Stimulated activated CD4-positive, alpha-beta T cell treated with anti-CD3 and anti-CD28 coated beads, Interleukin-4, amount 100 ng/mL, for 4 hours (primary cell): ENCODE measurements around the gene ADK.
"Not testable (repeated sequence)": the region's sequence is repeated elsewhere in the genome, so short reads cannot be mapped to it uniquely, and the experiment has no call there.

Experiments used
- DNase-seq, 2 experiments: peaks; one replicate each; pipeline ENCODE4 v3.0.0-alpha.2; 2020

The ADK gene

DNA sequence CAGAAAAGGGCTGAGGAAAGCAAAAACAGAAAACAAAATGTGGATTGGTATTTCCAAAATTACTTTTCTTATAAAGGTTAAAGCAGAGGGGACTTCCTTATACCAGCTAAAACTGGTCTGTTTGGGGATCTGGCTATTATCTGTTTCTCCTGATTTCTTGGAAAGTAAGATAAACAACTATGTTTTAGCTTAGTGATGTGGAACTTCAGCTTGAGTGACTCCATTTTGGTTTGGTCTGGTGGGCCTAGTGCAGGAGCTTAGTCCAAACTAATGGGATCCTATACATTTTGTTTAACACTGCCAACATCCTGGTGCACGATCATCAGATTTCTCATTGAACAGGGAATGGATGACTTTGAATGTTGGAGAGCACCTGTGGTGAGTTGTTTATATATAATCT lies 283.5 kb downstream of the ADK start:
- no peak for DNase-seq

DNA sequence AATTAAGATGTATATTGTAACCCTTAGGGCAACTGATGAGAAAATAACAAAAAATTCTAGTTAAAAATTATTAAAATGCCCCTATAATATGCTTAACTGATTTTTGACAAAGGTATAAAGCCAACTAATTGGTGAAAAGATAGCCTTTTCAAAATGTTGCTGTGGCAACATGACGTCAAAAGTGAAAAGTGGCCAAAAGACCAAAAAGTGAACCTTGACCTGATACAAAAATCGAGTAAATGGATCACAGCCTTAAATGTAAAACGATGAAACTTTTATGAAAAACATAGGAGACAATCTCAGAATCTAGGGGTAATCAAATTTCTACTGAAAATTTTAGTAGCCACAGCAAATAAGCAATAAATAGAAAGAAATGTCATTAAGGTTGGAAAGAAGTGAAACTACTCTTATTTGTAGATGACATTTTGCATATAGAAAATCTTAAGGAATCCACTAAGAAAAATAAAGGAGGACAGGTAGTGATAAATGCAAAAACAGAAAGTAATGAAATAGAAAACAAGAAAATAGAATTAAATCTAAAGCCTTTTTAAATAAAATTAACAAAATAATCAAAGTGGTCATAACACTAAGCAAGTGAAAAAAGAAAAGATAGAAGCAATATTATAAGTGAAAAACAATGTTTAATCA lies 285.6 kb downstream of the ADK start:
- DNase-seq, result no peak

DNA sequence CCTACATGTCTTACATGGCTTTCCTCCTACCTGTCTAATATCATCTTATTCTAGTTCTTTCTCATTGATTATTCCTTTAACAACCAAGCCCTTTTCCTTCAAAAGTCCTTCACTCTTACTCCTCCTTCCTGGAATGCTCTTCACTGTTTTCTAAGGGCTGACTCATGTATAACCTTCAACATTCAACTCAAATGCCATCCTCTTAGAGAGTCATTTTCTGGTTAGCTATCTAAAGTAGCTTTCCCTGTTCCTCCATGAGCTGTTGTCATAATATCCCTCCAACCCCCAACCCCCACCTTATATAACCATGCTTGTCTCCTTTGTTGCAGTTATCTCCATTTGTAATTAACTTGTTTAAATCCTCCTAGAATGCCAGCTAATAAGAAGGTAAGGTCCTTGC lies 286.8 kb downstream of the ADK start:
- DNase-seq, result no peak

DNA sequence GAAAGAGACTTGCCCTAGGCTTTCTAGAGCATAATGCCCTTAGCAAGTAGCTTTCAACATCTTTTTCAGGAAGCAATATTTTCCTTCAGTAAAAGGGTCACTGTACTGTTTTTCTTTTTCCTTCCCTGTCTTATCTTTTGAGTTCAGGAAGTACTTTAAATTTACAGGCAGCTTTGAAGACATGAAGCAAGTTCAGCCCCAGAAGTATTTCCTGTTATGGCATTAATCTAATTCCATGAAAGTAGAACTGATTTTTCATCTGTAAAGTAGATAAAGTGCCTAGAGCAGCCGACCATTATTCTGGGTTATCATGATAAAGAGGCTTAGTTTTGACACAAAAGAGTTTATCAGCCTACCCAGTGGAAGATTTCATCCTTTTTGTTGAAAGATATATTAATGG lies 288.2 kb downstream of the ADK start:
- no peak for DNase-seq

DNA sequence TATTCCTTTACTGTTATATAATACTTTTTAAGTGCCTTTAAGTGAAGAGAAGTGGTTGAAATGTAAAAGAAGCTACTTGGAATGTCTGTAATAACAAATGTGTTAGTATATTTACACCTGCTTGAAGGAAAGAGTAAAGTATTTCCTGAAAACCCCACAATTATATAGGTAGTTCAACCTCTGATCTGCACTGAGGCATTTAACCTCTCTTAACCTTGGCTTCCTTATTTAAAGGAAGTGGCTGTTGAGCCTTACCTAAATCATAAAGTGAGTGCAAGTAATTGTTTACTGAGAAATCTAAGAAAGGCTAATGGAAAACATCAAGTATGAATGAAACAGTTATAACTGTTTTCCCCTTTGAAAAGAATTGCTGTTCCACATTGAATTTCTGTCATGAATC lies 294.5 kb downstream of the ADK start:
- no peak for DNase-seq

DNA sequence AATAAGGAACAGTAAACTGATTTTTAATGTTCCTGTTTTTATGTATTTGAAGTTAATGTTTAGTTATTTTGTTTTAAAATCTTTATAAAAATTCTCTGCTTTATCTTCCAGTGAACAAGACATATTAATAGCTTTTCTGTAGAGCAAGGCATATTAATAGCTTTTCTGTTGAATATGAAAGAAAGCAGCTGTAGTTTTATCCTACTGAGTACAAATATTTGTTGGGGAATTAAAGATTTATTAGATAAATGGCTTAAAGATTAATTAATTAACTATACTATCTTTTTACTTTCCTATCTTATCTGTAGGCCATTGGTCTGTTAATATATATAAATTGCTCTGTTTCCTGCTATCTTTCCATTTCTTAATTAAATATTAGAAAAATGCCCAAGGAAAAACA lies 299.6 kb downstream of the ADK start:
- no peak for DNase-seq

DNA sequence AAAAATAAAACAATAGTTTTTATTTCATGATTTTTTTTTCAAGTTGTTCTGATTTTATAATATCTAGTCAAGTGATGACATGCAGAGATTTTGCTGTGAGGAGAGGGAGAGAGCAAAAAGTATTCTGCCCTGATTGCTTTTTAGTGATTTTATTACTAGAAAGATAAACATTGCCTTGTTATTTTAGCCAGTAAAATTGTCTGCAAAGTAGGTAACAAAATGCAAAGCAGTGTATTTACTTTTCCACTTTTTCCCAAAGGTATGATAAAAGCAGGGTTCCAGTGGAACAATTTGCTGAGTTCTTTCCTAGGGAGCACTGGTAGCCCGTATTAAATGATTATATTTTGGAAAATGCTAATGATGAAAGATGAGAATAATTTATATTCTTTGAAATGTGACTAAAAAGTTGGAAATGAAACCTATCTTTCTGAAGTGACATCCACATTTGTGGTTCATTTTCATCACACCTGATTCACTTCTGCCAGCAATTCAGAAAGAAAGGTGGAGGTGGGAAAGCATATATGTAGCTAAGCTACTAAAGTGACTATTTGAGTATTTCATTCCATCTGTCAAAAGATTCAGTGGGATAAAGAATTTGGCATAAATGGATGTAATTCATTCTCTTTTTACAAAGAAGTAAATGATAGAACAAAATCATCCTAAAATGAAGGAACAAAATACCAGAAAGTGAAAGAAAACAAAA lies 300.3 kb downstream of the ADK start:
- no peak for DNase-seq

DNA sequence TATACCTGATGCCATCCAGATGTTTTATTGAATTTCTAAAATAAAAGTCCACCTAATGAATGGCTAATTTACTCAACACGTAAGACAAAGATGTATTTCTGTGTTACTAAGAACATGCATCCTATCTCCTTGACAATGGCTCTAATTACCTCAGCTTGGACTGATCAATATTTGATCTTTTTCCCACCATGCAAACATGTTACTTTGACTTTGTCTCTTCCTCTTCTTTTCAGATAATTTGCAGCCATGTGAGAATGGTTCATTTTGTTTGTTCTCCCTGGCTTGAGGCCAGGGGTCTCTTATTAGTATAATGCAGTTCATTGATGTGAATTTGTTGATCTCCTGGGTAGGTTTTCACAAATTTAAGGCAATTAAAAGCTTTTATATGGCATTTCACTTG lies 302.1 kb downstream of the ADK start:
- DNase-seq, result no peak

DNA sequence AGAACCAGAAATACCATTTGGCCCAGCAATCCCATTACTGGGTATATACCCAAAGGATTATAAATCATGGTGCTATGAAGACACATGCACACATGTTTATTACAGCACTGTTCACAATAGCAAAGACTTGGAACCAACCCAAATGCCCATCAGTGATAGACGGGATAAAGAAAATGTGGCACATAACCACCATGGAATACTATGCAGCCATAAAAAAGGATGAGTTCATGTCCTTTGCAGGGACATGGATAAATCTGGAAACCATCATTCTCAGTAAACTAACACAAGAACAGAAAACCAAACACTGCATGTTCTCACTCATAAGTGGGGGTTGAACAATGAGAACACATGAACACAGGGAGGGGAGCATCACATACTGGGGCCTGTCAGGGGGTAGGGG lies 306.5 kb downstream of the ADK start:
- DNase-seq, result not testable (repeated sequence)

DNA sequence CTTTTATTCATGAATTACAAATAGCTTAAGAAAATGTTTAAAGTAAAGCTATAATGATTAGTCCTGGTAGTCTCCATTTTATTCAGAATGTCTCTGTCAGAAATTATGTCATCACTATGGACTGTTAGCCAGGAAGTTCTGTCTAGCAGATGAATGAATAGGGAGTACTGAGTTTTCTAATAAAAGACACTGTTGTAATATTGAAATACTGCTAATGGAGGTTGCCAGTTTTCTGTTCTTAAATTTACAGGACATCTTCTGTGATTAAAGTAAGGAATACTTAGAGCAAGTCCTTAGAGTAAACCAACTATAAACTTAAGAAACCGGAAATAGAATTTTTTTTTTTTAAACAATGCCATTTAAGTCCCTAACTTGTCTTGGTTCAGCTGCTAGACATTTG lies 309.8 kb downstream of the ADK start:
- no peak for DNase-seq

DNA sequence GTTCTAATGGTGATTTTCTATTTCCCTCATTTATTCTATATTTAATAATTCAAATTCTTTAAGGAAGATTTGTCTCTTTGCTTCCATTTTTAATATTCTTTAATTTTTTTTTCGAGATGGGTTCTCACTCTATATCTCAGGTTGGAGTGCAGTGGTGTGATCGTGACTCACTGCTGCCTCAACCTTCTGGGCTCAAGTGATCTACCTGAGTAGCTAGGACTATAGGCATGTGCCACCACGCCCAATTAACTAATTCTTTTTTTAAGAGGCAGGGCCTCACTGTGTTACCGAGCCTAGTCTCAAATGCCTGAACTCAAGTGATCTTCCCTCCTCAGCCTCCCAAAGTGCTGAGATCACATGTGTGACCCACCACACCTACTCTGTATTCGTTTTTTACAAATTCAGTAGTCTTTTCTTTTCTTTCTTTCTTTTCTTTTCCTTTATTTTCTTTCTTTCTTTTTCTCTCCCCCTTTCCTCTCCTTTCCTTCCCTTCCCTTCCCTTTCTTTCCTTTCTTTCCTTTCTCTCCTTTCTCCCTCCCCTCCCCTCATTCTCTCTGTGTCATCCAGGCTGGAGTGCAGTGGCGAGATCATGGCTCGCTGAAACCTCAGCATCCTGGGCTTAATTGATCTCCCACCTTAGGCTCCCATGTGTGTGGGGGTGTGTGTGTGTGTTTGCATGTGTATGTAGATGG lies 323.1 kb downstream of the ADK start:
- DNase-seq, result no peak

DNA sequence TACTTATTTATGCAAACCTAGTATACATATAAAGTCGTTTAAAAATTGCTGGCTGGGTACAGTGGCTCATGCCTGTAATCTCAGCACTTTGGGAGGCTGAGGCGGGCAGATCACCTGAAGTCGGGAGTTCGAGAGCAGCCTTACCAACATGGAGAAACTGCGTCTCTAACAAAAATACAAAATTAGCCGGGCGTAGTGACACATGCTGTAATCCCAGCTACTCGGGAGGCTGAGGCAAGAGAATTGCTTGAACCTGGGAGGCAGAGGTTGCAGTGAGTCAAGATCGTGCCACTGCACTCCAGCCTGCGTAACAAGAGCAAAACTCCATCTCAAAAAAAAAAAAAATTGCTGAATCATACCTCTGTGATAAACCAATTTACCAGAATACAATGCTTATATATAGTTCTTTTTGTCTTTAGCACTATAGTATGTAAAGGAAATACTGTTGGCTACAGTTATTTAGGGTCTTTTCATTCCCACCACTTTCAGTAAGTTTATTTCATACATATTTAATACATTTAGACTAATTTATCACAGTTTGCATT lies 325.2 kb downstream of the ADK start:
- DNase-seq, result not testable (repeated sequence)

DNA sequence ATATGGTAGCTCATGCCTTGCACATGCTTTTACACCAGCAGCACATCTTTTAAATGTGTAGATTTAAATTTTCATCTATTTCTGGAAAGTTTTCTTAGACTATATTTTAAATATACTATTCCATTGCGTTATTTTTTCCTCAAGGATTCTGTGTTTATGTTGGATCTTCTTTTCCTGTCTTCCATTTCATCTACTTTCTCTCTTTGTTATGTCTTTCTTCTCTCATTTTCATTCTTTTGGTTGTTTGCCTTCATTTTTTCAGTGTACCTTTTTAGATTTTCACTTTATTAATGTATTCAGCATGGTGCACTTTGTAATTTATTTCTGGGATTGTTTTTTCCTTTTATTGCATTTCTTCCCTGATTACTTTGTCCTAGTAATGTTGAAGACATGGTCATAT lies 329.8 kb downstream of the ADK start:
- DNase-seq, result no peak

DNA sequence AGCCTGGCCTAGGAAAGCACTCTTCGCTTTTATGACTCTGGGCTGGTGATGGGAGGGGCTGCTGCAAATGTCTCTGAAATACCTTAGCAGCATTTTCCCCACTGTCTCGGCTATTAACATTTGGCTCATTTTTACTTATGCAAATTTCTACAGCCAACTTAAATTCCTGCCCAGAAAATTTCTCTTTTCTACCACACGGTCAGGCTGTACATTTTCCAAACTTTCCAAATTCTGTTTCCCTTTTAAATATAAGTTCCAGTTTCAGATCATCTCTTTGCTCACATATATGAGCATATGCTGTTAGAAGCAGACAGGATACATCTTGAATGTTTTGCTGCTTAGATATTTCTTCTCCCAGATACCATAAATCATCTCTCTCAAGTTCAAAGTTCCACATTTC lies 332.3 kb downstream of the ADK start:
- no peak for DNase-seq

DNA sequence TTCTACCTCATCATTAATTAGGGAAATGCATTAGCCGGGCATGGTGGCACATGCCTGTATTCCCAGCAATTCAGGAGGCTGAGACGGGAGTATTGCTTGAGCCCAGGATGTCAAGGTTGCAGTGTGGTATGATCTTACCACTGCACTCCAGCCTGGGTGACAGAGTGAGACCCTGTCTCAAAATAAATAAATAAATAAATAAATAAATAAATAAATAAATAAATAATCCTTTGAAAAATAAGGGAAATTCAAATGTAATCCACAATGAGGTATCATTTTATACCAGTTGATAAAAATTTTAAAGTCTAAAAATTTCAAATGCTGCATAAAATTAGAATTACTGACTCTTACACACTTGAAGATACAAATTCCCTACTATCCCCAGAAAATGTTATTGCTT lies 334.3 kb downstream of the ADK start:
- no peak for DNase-seq

DNA sequence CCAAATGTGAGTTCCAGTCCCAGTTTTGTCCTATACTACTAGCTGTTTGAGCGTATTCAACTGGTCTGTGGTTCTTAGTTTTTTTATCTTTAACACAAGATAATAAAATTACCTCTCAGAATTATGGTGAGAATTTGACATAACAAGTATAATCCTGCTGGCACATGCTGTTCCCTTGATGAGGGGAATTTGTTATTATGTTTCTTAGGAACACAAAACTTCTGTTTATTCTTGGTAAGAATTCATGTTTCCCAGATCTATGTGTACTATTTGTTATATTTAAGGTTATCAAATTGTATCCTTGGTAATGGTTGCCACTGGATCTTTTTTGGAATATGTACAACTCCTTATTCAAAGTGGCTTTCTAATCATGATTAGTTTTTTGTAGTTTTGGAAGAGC lies 335.6 kb downstream of the ADK start:
- DNase-seq, result no peak

DNA sequence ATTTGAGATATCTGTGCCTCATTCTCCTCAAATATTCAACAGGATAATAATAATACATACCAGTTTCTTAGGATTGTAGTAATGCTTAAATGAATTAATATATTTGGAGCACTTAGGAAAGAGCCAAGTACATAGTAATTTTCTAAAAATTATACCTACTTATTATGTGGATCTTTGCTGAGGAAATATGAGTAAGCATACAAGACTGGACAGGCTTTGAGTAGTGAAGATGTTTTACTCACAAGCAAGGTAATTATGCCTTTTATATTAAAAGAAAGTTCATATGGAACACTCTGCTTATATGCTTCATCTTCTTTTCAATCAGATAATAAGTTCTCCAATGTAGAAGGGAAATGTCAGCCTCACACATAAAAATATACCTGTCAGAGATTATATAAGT lies 337.9 kb downstream of the ADK start:
- DNase-seq, result no peak

DNA sequence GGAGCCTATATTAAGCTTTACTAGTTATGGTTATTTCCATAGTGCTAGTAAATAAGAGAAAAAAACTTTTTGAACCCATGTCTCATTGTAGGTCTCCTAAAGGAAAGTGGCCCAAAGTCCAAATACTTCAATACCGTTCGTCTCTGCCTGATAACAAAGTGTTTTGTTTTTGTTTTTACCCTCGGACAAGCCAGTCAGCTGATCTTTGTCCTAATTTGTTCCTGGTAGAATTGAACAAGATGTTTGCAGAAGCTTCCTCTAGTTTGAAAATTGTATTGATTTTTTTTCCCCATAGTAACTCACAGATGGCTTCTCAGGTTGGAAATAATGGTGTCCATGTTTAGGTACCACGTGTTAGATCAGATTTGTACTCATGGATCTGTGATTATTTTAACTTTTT lies 339.5 kb downstream of the ADK start:
- DNase-seq, result no peak

DNA sequence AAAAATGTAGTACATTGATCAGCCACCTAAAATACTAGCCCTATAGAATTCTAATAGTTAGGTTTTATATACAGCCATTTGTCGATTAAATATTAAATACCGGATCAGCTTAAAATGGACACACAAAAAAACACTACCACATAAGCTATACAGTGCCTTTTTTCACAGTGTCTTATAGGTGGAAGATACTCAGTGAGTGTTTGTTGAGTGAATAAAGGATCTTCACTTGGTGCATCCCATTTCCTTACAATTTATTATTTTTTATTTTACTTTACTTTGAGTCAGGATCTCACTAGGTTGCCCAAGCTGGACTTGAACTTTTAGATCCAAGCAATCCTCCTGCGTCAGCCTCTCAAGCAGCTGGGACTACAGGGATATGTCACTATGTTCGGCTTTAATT lies 340.0 kb downstream of the ADK start:
- no peak for DNase-seq

DNA sequence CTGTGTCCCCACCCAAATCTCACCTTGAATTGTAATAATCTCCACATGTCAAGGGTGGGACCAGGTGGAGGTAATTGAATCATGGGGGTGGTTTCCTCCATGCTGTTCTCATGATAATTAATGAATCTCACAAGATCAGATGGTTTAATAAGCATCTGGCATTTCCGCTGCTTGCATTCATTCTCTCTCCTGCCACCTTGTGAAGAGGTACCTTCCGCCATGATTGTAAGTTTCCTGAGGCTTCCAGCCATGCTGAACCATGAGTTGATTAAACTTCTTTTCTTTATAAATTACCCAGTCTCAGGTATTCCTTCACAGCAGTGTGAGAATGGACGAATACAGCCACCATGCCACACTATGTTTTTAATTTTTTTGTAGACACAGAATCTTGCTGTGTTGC lies 345.3 kb downstream of the ADK start:
- not testable (repeated sequence) for DNase-seq

DNA sequence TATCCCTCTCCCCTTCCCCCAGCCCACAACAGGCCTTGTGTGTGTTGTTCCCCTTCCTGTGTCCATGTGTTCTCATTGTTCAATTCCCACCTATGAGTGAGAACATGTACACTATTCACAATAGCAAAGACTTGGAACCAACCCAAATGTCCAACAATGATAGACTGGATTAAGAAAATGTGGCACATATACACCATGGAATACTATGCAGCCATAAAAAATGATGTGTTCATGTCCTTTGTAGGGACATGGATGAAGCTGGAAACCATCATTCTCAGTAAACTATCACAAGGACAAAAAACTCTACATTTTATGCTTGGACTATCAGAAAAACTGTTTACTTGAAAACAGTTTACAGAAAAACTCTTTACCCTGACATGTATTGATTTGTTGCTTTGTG lies 347.6 kb downstream of the ADK start:
- not testable (repeated sequence) for DNase-seq

DNA sequence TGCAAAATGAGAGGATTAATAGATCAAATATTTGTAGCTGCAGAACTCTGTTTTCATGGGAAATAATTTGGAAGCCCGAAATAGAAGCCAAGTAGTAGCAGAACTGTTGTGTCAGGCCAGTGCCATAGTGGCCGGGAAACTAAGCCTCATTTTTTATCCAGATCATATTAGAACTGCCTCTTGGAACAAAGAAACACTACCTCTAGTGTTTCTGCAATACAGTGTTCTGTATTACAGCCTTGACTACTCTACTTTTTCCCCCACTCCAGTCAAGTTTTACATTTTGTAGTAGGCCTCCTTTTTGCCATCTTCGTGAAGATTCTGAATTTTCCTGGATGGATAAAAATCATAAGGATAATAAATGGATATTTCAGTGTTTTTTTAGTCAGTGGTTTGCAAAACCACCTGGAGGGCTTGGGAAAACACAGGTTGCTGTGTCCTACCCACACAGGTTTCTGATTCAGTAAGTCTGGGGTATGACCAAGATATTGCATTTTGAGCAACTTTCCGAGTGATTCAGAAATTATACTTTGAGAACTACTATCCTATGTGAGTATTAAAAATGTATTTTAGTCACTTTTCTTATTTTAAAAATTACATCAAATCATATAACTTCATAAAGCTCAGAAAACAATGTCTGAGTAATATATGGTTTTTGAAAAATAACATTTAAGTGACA lies 349.1 kb downstream of the ADK start:
- no peak for DNase-seq

DNA sequence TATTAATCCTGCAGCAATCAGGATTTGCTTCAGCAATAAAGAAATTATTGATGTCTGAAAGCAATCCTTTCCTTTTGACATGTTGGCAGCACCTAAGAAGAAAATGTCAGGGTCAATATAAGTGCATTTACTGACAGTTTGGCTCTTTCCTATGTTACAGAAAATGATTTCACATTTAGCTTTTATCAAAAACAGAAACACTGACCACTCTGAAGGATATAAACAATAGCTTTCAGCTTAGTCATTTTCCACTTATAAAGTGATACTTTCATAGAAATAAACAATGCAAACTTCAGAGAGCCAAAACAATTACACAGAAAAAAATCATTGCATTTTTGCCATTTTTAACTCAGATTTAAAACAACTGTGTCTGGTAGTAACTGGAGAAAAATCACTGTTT lies 349.8 kb downstream of the ADK start:
- DNase-seq, result no peak
